HG02870 (cell line): Measurements from ENCODE around the gene MYOM1.
"Not testable (repeated sequence)": the region's sequence is repeated elsewhere in the genome, so short reads cannot be mapped to it uniquely, and the experiment has no call there.

Source experiments
- ATAC-seq: cut with Tn5 transposase; IDR thresholded peaks from one replicate; pipeline ENCODE4 v1.9.1; 2021; ENCODE audit warnings: mild to moderate bottlenecking, moderate library complexity; ENCODE audit not compliant: unreplicated experiment

Gene MYOM1

DNA sequence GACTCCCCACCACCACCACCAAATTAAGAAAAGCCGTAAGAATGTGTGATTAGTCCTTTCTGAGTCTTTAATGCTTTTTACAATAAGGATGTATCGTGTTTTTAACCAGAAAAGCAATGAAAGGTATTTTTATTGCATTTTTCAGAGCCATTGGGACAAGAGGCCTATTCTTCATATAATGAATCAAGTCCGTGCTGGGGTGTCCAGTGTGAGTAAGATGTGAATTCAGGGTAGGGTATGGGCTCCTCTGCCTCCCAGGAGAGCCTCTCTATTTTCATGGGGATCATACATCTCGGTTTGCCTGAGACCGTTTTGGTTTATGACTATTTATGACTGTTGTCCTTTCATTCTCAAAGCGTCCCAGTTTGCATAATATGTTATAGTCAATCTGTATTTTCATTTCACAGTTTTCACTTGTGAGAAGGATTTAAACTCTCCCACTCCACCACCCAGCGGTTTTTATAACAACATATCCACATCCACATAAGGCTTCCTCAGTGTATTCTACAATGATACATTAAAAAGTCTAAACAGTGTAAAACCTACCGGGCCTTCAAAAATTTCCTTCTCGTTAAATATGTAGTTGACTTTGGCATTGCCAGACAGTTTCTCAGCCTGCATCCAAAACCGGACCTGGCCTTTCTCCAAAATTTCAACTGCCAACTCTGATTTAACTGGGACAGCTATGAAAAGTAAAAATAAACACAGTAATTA, 126.0 kb downstream of the MYOM1 start:
- ATAC-seq, result no peak

DNA sequence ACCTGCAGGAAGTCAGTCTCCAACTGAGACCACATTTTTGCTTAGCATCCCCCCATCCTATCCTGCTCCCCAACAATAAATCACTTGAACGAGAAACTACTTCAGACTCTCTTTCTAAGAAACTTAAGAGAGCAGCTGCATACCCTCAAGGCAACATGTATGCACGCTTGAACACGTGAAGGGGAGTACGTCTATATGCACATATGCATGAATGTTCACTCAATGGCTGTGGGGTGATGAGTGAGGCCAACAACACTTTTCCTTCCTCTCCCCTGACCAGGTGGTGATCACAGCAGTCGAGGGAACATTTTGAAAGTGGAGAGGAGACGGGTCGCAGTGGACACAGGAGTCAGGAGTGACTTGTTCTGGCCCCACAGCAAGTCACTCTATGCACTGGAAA, 127.0 kb downstream of the MYOM1 start:
- ATAC-seq, result no peak

DNA sequence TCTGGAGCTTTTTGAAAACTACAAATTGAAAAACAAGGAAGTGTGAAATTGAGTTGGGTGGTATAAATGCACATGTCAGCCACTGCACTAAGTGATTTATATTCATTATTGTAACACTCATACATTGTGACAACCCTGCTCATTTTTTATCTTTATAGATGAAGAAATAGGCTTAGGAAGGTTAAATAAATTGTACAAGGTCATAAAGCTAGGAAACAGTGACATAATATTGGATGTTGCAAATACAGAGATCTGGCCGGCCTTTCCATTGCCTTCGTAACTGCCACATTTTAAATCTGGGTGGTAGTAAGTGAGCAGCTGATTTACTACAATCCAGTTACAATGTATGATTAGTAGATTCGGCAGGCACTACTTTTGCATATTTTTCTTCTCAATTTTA, 130.2 kb downstream of the MYOM1 start:
- no peak for ATAC-seq

DNA sequence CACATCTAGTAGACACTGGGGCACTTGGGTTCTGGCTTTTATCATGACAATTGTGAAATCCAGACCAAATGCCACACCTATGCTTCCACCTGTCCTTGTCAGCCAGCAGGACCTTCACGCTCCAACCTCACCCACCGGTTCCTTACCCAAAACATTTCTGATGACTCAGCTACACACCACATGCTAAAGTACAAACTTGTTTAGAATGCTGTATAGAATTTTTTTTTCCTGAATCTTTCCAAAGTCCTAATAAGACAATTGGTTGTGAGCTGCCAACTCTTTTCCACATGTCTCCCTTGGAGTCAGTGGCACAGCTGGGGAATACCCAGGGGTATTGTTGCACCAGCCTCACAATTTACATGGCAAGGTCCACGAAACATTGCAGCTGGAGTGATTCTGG, 131.3 kb downstream of the MYOM1 start:
- no peak for ATAC-seq

- ATAC-seq, result no peak
Observed at GRCh38 chr18:3086871-3087270, 132.9 kb downstream of the MYOM1 start.

DNA sequence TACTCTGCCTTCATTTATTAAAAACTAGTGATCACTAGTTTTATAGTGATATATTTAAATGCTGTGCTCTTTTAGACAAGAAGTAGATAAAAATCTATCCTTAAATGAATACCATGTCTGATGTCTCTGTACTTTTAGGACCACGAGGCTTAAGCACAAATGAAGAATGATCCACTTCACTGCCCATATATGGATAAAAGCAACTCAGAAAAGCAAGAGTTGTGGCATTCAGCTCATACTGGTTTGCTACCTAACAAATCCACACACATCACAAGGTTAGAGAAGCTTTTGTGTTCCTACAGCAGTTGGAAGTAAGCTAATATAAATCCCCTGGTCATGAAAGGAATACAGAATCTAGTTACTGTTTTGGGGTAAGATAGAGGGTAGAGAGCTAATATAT, 134.2 kb downstream of the MYOM1 start:
- ATAC-seq, result no peak

DNA sequence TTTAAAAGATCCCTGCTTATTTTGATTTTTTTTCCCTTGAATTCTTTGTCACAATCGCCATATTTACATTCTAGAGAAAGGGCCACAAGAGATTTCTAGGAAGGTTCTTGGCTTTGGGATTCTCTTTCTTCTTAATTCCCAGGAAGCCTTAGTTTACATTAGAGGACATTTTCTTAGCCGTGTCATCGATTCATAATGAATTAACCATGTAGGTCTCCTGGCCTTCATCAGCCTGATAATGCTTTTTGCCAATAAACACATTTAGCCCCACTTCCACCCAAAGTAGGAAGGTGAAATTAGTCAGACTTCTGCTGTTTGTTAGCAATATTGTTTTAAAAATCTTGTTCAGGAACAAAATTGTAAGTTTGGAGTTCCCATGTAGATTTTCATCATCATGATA, 135.6 kb downstream of the MYOM1 start:
- ATAC-seq, result no peak

GRCh38 chr18:3083766-3084165, 136.0 kb downstream of the MYOM1 start:
- no peak for ATAC-seq

DNA sequence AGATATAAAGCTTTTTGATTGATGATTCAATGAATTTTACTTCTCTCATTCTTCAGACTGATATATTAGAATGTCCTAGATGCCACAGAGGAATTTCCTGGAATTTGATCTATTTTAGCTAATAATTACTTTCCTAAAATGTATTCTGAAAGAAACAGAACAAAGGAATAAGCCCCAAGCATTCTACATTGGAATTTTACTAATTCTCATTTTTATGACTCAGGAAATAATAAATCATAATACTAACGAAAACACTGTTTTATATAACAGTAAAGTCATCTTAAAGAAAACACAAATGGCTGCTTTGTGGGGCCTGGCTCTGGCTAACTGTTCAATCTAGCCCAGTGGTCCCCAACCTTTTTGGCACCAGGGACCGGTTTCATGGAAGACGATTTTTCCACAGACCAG, 138.2 kb downstream of the MYOM1 start:
- no peak for ATAC-seq

DNA sequence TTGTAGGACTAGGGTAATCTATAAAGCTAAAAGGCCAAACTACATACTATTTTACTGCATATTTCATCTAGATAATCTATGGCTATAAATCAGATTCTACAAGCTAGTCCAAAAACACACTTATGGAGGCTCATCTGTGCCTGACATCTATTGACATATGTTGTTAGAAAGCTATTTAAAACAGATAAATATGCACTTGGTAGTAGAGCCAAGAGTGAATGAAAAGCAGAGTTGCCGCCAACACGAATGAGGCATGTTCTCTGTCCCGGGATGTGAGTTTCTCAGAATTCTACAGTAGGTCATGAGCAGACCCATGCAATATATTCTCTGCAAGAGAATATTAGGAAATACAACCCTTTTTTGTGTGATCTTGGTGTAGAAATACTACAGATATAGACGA, 140.1 kb downstream of the MYOM1 start:
- no peak for ATAC-seq

GRCh38 chr18:3075491-3075890, 144.3 kb downstream of the MYOM1 start:
- no peak for ATAC-seq

DNA sequence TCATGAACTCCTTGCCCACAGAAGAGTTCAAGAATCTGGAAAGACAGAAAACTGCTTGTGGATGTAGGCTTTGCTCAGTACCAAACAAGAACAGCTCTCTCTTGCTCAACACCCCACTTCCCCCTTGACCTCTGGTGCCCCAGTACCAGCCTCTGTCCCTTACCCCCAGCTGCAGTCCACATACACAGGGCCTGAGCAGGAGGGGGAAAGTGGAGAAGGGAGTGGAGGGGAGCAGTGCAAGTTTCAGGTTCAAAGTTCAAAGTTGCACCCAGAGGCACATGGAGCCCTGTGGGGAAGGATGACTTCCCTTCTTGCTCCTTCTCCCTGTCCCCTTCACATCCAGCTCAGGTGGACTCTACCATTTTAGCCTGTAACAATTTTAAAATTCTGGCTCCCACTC, 145.7 kb downstream of the MYOM1 start:
- ATAC-seq, result no peak

- not testable (repeated sequence) for ATAC-seq
Observed at GRCh38 chr18:3073353-3073752, 146.4 kb downstream of the MYOM1 start.

DNA sequence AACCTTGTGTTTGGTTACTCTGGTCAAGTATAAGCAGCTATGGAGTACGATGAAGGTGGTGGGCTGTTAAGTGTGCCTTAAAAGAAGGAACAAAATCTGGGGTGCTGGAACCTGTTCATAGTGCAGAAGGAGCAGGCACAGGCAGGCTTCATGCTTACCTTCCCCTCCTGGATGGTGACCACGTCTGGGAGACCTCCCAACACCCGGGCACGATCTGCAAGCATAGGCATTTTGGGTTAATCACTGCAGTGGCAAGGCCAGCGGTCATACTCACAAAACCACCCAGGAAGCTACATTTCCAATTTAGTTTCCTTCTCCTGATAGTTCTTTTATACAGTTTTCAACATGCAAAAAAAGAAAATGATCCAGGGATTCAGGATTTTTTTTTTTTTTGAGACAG, 148.1 kb downstream of the MYOM1 start:
- ATAC-seq, result no peak

- ATAC-seq, result no peak
Observed at GRCh38 chr18:3069671-3070433, 149.9 kb downstream of the MYOM1 start.

- no peak for ATAC-seq
Observed at GRCh38 chr18:3067722-3068121, 152.0 kb downstream of the MYOM1 start.

GRCh38 chr18:3067165-3067661, 152.6 kb downstream of the MYOM1 start:
- no peak for ATAC-seq

GRCh38 chr18:3066341-3067110, 153.2 kb downstream of the MYOM1 start:
- ATAC-seq, result no peak

- not testable (repeated sequence) for ATAC-seq
Observed at GRCh38 chr18:3063766-3064165, 156.0 kb downstream of the MYOM1 start.

- ATAC-seq, result no peak
Observed at GRCh38 chr18:3062798-3063680, 156.7 kb downstream of the MYOM1 start.
